Keratinocyte (primary cell): ENCODE results near the gene SLC7A4.

Experiments
- EZH2 ChIP-seq: IDR thresholded peaks from one replicate; pipeline ENCODE4 v1.6.1; 2012; ENCODE audit warnings: inconsistent platforms, mild to moderate bottlenecking, low read length, moderate library complexity
- TF ChIP-seq, protein P1 (sequence below), 3 experiments: IDR thresholded peaks in 1 of 3; conservative IDR thresholded peaks in 1 of 3; optimal IDR thresholded peaks in 1 of 3; 2 replicates in 2 of 3; 3 replicates in 1 of 3; pipeline versions ENCODE3 to v1.5.1; 2011; ENCODE audit warnings: low read length in 3 of 3, mild to moderate bottlenecking in 3 of 3, moderate library complexity in 2 of 3, control low read depth in 1 of 3, inconsistent platforms in 1 of 3; ENCODE audit not compliant: insufficient read depth in 2 of 3; ENCODE audit errors: extremely low read depth in 1 of 3

- TF ChIP-seq, protein P1, sequence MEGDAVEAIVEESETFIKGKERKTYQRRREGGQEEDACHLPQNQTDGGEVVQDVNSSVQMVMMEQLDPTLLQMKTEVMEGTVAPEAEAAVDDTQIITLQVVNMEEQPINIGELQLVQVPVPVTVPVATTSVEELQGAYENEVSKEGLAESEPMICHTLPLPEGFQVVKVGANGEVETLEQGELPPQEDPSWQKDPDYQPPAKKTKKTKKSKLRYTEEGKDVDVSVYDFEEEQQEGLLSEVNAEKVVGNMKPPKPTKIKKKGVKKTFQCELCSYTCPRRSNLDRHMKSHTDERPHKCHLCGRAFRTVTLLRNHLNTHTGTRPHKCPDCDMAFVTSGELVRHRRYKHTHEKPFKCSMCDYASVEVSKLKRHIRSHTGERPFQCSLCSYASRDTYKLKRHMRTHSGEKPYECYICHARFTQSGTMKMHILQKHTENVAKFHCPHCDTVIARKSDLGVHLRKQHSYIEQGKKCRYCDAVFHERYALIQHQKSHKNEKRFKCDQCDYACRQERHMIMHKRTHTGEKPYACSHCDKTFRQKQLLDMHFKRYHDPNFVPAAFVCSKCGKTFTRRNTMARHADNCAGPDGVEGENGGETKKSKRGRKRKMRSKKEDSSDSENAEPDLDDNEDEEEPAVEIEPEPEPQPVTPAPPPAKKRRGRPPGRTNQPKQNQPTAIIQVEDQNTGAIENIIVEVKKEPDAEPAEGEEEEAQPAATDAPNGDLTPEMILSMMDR (optimal IDR thresholded peaks at IDR 0.05 in 1 of 3, IDR thresholded peaks at IDR 0.05 in 1 of 3, conservative IDR thresholded peaks at IDR 0.05 in 1 of 3; ENCODE audit: extremely low read depth in 1 of 3, insufficient read depth in 2 of 3, low read length in 3 of 3), result no peak
- TF ChIP-seq EZH2, result no peak
Measured at GRCh38 chr22:21009638-21010425, 22.5 kb downstream of the SLC7A4 start.
